ENCODE data around the gene HTR1E.

DNA sequence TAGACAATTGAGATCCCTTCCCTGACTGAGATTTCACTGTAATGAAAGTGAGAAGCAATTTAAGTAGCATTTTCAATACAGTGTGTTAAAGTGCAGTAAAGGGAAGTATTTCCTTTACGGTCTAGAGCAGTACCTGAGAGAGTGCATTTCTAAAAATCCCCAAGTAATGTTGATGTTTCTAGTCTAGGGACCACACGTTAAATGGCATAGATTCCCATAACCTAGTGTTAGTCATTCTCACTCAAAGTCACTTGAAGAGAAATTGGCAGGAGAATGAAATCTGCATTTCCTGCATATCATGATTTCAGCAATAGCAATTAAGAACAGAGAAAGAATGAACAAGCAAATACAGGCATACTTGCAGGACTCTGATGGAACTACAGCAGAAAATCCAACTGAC is 89.7 kb downstream of the HTR1E start:
- TF ChIP-seq CTCF (IDR thresholded peaks at IDR 0.05) (no peak), POLR2AphosphoS5 (IDR thresholded peaks at IDR 0.05) (no peak), EP300 (IDR thresholded peaks at IDR 0.05; ENCODE audit: low read depth) (no peak)
